HL-60 (cell line): ENCODE data around the gene UBR2.
A peak's percentile ranks its signal among the peaks of the same experiment; 100 is the strongest.

Source experiments
- DNase-seq, 2 experiments: peaks; one replicate each; pipeline ENCODE4 v3.0.0-alpha.2; 2010 to 2020; ENCODE audit warnings: low read depth in 1 of 2, low spot score in 1 of 2
- H3K27ac ChIP-seq: fragments of 250-450 bp; sonication (Bioruptor Pico); replicated peaks from 2 replicates; pipeline ENCODE4 v1.5.1; 2020; ENCODE audit warnings: mild to moderate bottlenecking, moderate library complexity
- H3K27me3 ChIP-seq: fragments of 250-450 bp; sonication (Bioruptor Pico); 2 replicates; pipeline ENCODE4 v1.5.1; 2021; ENCODE audit warnings: mild to moderate bottlenecking, moderate library complexity; ENCODE audit not compliant: insufficient read depth, poor library complexity, severe bottlenecking
- H3K4me3 ChIP-seq: replicated peaks from 2 replicates; pipeline ENCODE4 v1.5.1; 2011; ENCODE audit warnings: mild to moderate bottlenecking, control low read depth, low read length; ENCODE audit not compliant: insufficient read depth
- CTCF ChIP-seq: IDR thresholded peaks from one replicate; pipeline ENCODE4 v1.5.1; 2011; ENCODE audit warnings: low read length, control low read depth, inconsistent platforms; ENCODE audit not compliant: insufficient read depth
- GABPA ChIP-seq: IDR thresholded peaks from 2 replicates; pipeline ENCODE4 v1.6.1; 2012; ENCODE audit warnings: low read depth
- POLR2AphosphoS5 ChIP-seq: IDR thresholded peaks from 2 replicates; pipeline ENCODE4 v1.6.1; 2012; ENCODE audit warnings: low read depth
- REST ChIP-seq: IDR thresholded peaks from 2 replicates; pipeline ENCODE4 v1.6.1; 2012; ENCODE audit warnings: low read depth; ENCODE audit not compliant: insufficient replicate concordance
- SPI1 ChIP-seq: IDR thresholded peaks from 2 replicates; pipeline ENCODE4 v1.6.1; 2012; ENCODE audit warnings: low read depth, mild to moderate bottlenecking, borderline replicate concordance

Gene UBR2

GRCh38 chr6:42530751-42531150, 33.1 kb upstream of the UBR2 start:
- Histone ChIP-seq H3K4me3 (no peak overlapping the region), H3K27ac (no peak overlapping the region)
- TF ChIP-seq CTCF = no peak
- no peak for TF ChIP-seq GABPA
- no peak for TF ChIP-seq SPI1
- no peak for TF ChIP-seq POLR2AphosphoS5
- no peak for TF ChIP-seq REST

GRCh38 chr6:42532038-42532669, 31.7 kb upstream of the UBR2 start:
- H3K27me3 ChIP-seq = no peaks in the 10 kb centered on the region
- TF ChIP-seq SPI1 (no peak), CTCF (peak; percentile 53)
- no peak overlapping the region for H3K27ac ChIP-seq
- DNase-seq = peak; percentile 47 to 61
- H3K4me3 ChIP-seq = no peak overlapping the region

More at GRCh38 chr6:42530751-42531150, 33.1 kb upstream of the UBR2 start:
- H3K27me3 ChIP-seq = no peaks in the 10 kb centered on the region
- DNase-seq = no peak

- TF ChIP-seq SPI1 = peak; percentile 36; the same call in 1 of the 2 replicates
- no peak for TF ChIP-seq CTCF
- DNase-seq = peak in 1 of 2 experiments; percentile 11
- no peak overlapping the region for H3K27ac ChIP-seq
- H3K4me3 ChIP-seq = no peak overlapping the region
- H3K27me3 ChIP-seq = no peaks in the 10 kb centered on the region
Observed at GRCh38 chr6:42533794-42534193, 30.0 kb upstream of the UBR2 start.

GRCh38 chr6:42537536-42537935, 26.3 kb upstream of the UBR2 start:
- TF ChIP-seq SPI1 (no peak), POLR2AphosphoS5 (no peak), GABPA (no peak), REST (no peak), CTCF (no peak)
- Histone ChIP-seq H3K27me3 (no peaks in the 10 kb centered on the region), H3K27ac (no peak overlapping the region; the same call in 1 of the 2 replicates), H3K4me3 (no peak overlapping the region)
- peak in 1 of 2 experiments; percentile 52 for DNase-seq
